Endothelial cell of umbilical vein (primary cell): ENCODE results near the gene BAG2.

ENCODE experiments used
- EZH2 ChIP-seq: IDR thresholded peaks from 2 replicates; pipeline ENCODE4 v1.6.1; 2012; ENCODE audit warnings: borderline replicate concordance, low read depth, mild to moderate bottlenecking, moderate library complexity, low read length, inconsistent platforms; ENCODE audit not compliant: severe bottlenecking
- FOS ChIP-seq: IDR thresholded peaks from 2 replicates; pipeline ENCODE4 v1.6.1; 2011; ENCODE audit warnings: mild to moderate bottlenecking, low read length, moderate library complexity, borderline replicate concordance; ENCODE audit not compliant: insufficient read depth
- GATA2 ChIP-seq: IDR thresholded peaks from 2 replicates; pipeline ENCODE4 v1.7.0; 2011; ENCODE audit warnings: low read depth, mild to moderate bottlenecking, moderate library complexity, mixed read lengths, low read length; ENCODE audit not compliant: insufficient read length, insufficient read depth
- JUN ChIP-seq: IDR thresholded peaks from 2 replicates; pipeline ENCODE4 v1.6.1; 2011; ENCODE audit warnings: borderline replicate concordance, low read depth; ENCODE audit not compliant: insufficient read length, insufficient read depth
- MYC ChIP-seq: IDR thresholded peaks from one replicate; pipeline ENCODE4 v1.6.1; 2011; ENCODE audit warnings: mild to moderate bottlenecking, low read depth, low read length
- POLR2A ChIP-seq: IDR thresholded peaks from 2 replicates; pipeline ENCODE4 v1.6.1; 2012; ENCODE audit warnings: low read depth, mild to moderate bottlenecking, control low read depth, low read length
- POLR2AphosphoS5 ChIP-seq: IDR thresholded peaks from 2 replicates; pipeline ENCODE4 v1.6.1; 2012; ENCODE audit warnings: low read depth, mild to moderate bottlenecking, control low read depth, low read length, moderate library complexity; ENCODE audit not compliant: insufficient read depth
- TF ChIP-seq, protein P1 (sequence below), 2 donors: IDR thresholded peaks; 1 replicate in 1 of 2; 2 replicates in 1 of 2; pipeline ENCODE4 v1.5.1; 2011; ENCODE audit warnings: low read length in 2 of 2, mild to moderate bottlenecking in 2 of 2, moderate library complexity in 2 of 2, control low read depth in 1 of 2, inconsistent platforms in 1 of 2, low read depth in 1 of 2; ENCODE audit not compliant: insufficient read depth in 1 of 2; ENCODE audit errors: extremely low read depth in 1 of 2
- TF ChIP-seq, protein P2 (sequence below): IDR thresholded peaks from 2 replicates; pipeline ENCODE4 v1.6.1; 2011; ENCODE audit not compliant: insufficient read depth, insufficient read length

DNA sequence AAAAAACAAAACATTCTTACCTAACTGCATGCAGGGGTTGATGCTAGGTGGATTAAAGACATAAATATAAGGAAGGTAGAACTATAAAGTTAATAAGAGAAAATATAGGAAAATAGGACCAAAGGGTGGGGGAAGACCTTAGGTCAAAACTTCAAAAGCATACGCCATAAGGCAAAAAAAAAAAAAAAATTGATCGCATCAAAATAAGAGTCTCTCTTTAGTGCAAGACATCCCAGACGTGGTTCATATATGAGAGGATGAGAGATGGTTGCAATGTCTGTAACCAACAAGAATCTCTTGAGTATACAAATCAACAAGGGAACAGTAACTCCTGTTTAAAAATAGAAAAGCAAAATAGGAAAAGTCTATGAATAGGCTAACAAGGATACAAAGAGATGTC, 8.5 kb downstream of the BAG2 start:
- TF ChIP-seq MYC (no peak), POLR2A (no peak), POLR2AphosphoS5 (no peak), EZH2 (no peak), FOS (no peak), JUN (no peak), GATA2 (no peak)
- TF ChIP-seq, protein P1, sequence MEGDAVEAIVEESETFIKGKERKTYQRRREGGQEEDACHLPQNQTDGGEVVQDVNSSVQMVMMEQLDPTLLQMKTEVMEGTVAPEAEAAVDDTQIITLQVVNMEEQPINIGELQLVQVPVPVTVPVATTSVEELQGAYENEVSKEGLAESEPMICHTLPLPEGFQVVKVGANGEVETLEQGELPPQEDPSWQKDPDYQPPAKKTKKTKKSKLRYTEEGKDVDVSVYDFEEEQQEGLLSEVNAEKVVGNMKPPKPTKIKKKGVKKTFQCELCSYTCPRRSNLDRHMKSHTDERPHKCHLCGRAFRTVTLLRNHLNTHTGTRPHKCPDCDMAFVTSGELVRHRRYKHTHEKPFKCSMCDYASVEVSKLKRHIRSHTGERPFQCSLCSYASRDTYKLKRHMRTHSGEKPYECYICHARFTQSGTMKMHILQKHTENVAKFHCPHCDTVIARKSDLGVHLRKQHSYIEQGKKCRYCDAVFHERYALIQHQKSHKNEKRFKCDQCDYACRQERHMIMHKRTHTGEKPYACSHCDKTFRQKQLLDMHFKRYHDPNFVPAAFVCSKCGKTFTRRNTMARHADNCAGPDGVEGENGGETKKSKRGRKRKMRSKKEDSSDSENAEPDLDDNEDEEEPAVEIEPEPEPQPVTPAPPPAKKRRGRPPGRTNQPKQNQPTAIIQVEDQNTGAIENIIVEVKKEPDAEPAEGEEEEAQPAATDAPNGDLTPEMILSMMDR (IDR thresholded peaks at IDR 0.05; ENCODE audit: extremely low read depth in 1 of 2, insufficient read depth in 1 of 2, low read depth in 1 of 2, low read length in 2 of 2): no peak
- TF ChIP-seq, protein P2, sequence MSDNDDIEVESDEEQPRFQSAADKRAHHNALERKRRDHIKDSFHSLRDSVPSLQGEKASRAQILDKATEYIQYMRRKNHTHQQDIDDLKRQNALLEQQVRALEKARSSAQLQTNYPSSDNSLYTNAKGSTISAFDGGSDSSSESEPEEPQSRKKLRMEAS: no peak
